Duodenal mucosa (tissue), 2 donors: Measurements from ENCODE around the gene TMOD4.
A peak's percentile ranks its signal among the peaks of the same experiment; 100 is the strongest.

ENCODE experiments used
- H3K27ac ChIP-seq: one replicate; pipeline ENCODE4 v1.7.0; 2013; ENCODE audit warnings: low read depth, low read length
- H3K27me3 ChIP-seq, 2 donors: one replicate each; pipeline ENCODE4 v1.7.0; 2013; ENCODE audit warnings: low read length in 2 of 2, control low read depth in 1 of 2; ENCODE audit not compliant: insufficient read depth in 2 of 2, control insufficient read depth in 1 of 2
- H3K36me3 ChIP-seq, 2 donors: one replicate each; pipeline ENCODE4 v1.7.0; 2013; ENCODE audit warnings: low read length in 2 of 2, control low read depth in 1 of 2; ENCODE audit not compliant: insufficient read depth in 2 of 2, control insufficient read depth in 1 of 2
- H3K4me1 ChIP-seq, 2 donors: one replicate each; pipeline ENCODE4 v1.7.0; 2013; ENCODE audit warnings: low read length in 2 of 2, control low read depth in 1 of 2; ENCODE audit not compliant: insufficient read depth in 2 of 2, control insufficient read depth in 1 of 2
- H3K4me3 ChIP-seq, 2 donors: one replicate each; pipeline ENCODE4 v1.7.0; 2013; ENCODE audit warnings: low read length in 2 of 2, low read depth in 1 of 2
- H3K9ac ChIP-seq, 2 donors: one replicate each; pipeline ENCODE4 v1.7.0; 2013; ENCODE audit warnings: low read length in 2 of 2, low read depth in 1 of 2
- H3K9me3 ChIP-seq, 2 donors: one replicate each; pipeline ENCODE4 v1.7.0; 2013; ENCODE audit warnings: low read length in 2 of 2, control low read depth in 1 of 2; ENCODE audit not compliant: control insufficient read depth in 1 of 2

TMOD4 gene

DNA sequence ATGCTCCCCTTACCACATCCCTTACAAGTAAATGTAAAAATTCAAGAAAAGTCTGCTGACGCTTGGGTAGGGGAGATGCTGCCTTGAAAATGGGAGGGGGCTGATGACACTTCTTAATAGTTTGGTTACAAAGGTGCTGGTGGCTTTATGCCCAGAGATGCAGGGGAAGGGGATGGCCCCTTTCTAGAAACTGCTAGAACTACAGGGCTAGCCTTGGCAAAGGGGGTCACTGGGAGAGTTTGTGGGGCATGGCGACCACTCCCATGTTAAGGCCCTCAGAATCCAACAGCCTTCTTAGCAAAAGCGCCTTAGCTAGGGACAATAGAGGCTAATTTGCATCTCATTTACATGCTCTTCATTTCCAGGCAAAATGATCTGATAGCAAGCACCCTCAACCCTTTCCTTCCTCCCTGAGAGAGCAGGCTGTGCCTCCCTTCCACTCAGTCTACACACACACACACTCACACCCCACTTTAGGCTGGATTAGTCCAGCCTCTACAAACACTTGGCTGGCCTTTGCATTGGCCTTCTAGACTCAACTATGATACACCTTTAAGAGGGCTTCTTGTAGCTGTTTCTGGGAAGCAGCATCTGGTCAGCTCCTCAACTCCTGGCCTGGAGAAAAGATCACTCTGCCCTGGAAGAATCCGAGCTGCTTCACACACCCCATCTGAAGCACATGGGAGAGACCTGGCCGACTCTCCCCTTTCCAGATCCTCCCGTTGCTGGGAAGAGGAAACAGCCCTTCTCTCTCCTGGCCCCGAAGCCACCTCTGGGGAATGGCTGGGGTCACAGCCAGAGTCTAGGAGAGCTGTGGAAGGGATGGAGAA is 31.1 kb downstream of the TMOD4 start:
- Histone ChIP-seq H3K36me3 (no peaks in the 10 kb centered on the region), H3K4me3 (peak overlapping the region; percentile 72 to 90), H3K4me1 (peaks cover 7 to 18% of the 10 kb centered on the region in 2 donors), H3K27ac (no peak overlapping the region), H3K9me3 (no peaks in the 10 kb centered on the region), H3K9ac (no peak overlapping the region), H3K27me3 (peaks cover 0 to 6% of the 10 kb centered on the region in 2 donors)

DNA sequence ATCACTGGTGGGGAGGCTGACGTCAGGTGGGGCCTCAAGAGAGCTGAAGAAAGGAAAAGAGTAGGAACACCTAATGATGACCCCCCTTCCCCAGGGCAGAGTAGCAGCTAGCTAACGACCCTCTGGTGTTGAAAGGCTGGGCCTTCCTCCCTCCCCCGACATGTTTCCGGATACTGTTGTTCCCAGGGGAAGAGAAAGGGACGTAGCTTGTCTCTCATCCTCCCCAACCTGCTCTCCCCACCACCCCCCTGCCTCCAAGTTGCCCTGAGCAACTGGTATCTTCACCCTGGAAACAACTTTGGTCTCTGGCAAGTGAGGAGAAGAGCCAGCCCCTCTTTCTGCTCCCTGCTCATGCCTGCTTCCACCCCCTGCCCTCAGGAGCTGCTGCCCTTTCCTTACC is 31.8 kb downstream of the TMOD4 start:
- H3K4me3 ChIP-seq: no peak overlapping the region
- peaks cover 0 to 6% of the 10 kb centered on the region in 2 donors for H3K27me3 ChIP-seq
- no peaks in the 10 kb centered on the region for H3K9me3 ChIP-seq
- no peak overlapping the region for H3K9ac ChIP-seq
- H3K27ac ChIP-seq: no peak overlapping the region
- H3K4me1 ChIP-seq: peaks cover 7 to 18% of the 10 kb centered on the region in 2 donors
- no peaks in the 10 kb centered on the region for H3K36me3 ChIP-seq

DNA sequence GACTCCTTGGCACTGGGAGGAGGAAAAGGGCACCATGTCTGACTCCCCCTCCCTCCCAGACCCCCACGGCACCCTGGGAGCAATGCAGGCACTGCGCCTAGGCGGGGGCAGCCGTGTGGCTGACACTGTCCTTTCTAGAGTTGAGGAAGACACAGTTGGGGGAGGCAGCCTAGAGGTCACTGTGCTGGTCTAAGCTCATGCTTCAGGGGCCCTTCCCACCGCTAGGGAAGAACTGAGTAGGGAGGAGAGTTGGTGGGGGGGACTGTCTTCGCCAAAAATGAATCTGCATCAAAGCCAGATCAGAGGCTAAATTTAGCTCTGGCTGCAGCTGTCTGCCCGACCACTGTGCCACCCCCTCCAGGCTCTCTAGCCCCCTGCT is 32.7 kb downstream of the TMOD4 start:
- H3K27me3 ChIP-seq: peaks cover 0 to 6% of the 10 kb centered on the region in 2 donors
- H3K4me1 ChIP-seq: peaks cover 7 to 18% of the 10 kb centered on the region in 2 donors
- H3K27ac ChIP-seq: no peak overlapping the region
- H3K9ac ChIP-seq: no peak overlapping the region
- no peak overlapping the region for H3K4me3 ChIP-seq
- peaks cover 0 to 2% of the 10 kb centered on the region in 2 donors for H3K36me3 ChIP-seq
- H3K9me3 ChIP-seq: no peaks in the 10 kb centered on the region

DNA sequence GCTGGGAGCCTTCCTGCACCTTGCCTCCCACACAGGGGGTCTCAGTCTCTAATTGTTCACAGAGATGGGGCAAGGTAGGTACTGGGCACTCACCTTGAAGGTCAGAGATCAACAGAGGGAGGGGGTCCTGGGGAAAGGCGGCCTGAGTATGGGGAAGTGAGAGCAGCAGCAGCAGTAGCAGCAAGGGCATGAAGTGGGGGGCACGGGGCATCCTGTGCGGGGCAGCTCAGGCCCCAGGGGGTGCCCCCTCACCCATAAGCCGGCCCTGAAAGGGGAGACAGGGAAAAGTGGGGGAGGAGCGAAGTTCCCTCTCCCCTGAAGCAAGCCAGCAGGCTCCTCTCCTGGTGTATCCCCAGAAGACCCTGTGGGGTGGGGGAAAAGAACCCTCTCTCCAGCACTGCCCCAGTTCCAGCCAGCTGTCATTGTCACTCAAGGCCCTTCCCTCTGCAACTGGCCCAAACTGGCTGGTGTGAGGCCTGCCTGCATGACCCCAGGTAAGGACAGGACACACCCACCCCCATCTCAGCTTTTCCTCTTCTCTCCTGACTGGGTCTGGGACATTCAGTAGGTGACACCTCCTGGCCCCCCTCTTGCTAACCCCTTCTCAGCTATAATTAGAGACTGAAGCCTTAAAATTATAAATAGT is 33.2 kb downstream of the TMOD4 start:
- no peak overlapping the region for H3K9ac ChIP-seq
- peaks cover 7 to 18% of the 10 kb centered on the region in 2 donors for H3K4me1 ChIP-seq
- H3K9me3 ChIP-seq: no peaks in the 10 kb centered on the region
- peaks cover 0 to 6% of the 10 kb centered on the region in 2 donors for H3K27me3 ChIP-seq
- no peak overlapping the region for H3K4me3 ChIP-seq
- H3K36me3 ChIP-seq: peaks cover 0 to 5% of the 10 kb centered on the region in 2 donors
- H3K27ac ChIP-seq: no peak overlapping the region

DNA sequence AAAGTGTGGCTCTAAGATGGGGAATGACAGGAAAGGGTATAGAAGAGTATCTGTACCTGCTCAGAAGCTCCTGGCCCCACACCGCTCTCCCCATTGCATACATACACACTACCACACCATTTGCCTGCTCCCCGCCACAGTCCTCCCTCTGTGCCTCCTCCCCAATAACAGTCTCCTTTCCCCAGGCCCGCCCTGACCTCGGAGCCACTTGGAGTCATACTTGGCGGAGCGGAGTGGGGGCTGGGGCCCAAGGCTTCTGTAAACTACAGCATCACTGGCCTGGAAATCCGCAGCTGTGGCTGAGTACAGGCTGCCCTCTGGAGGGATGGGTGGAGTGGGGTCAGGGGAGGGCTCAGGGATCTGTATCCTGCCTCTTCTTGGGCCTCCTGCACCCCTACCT is 38.0 kb downstream of the TMOD4 start:
- Histone ChIP-seq H3K9me3 (no peaks in the 10 kb centered on the region), H3K27me3 (no peaks in the 10 kb centered on the region), H3K4me1 (no peaks in the 10 kb centered on the region), H3K36me3 (peaks cover 0 to 11% of the 10 kb centered on the region in 2 donors), H3K9ac (no peak overlapping the region), H3K27ac (no peak overlapping the region), H3K4me3 (no peak overlapping the region)

DNA sequence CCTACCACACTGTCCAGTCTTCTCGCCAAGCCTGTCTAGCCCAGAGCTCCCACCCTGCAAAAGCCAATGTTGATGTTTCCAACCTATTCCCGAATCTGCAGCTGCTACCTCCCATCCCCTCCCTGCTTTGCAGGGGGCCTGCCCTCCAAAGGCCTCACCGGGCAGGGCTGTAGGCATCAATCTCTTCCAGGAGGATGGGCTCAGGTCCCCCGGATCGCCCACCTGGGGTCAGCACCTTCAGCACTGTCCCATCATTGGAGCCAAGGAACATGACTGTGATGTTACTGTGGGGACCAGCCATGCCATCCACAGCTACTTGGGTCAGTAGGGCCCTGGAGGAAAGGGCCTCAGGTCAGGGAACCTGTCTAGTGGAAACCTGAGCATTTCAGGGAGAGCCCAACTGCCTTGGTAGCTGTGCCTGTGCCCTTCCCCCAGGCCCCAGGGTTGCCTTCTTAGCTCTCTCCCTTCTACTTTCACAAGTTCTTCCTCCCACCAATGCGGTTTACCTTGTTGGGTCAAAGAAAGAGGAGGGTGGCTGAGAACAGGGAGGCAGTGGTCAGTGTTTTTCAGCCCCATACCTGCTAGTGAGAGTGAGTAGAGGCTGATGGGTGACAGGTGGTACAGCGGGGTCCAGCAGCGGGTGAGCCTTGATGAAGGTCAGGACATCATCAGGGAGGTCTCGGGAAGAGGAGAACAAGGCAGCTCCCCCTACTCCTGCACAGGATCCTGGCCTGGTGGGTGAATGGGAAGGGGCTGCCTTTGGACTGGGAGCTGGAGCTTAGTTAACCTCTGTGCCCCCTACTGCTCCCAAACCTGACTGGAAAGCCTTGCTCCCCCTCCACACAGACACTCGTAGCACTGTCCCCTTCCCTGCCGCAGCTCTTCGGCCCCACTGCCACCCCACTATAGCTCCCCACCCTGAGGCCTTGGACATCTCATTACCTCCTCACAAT is 40.1 kb downstream of the TMOD4 start:
- Histone ChIP-seq H3K9me3 (no peaks in the 10 kb centered on the region), H3K27me3 (no peaks in the 10 kb centered on the region), H3K36me3 (peaks cover 0 to 11% of the 10 kb centered on the region in 2 donors), H3K9ac (no peak overlapping the region), H3K4me1 (peaks cover 5 to 14% of the 10 kb centered on the region in 2 donors), H3K4me3 (no peak overlapping the region), H3K27ac (no peak overlapping the region)

DNA sequence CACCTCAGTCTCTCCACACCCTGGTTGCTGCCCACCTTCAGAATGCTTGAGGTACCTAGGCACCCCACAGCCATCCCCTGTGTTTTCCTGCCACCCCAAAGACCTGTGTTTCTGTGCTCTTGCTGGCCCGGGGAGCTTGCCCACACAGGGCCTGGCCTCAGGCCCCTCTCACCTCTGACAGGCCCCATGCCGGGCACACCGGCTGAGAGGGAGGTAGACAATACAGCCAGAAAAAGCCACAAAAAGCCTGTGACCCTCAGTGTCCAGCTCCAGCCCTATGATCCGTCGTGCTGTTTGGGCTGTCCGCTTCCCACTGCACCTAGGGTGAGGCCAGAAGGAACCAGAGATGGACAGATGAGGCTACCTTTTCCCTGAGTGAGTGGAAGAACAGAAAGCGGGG is 40.8 kb downstream of the TMOD4 start:
- Histone ChIP-seq H3K27me3 (no peaks in the 10 kb centered on the region), H3K9ac (no peak overlapping the region), H3K4me1 (peaks cover 7 to 14% of the 10 kb centered on the region in 2 donors), H3K4me3 (no peak overlapping the region), H3K36me3 (peaks cover 0 to 11% of the 10 kb centered on the region in 2 donors), H3K27ac (no peak overlapping the region), H3K9me3 (no peaks in the 10 kb centered on the region)

DNA sequence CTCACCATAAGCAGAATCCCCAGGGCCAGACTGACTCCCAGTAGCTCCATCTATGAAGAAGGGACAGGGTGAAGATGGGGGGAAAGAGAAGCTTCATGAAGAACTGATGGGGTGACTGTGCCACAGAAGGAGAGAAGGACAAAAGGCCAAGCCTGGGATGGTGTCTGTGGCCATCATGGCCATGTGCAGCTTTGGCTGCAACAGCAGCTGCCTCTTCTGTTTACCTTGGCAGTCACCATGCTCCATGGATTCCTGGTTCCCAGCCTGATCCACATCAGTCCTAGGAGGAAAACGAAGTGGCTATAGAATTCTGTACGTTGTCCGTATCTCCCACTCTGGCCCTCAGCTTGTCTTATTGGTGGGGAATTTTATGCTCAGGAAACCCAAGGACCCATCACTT is 41.4 kb downstream of the TMOD4 start:
- Histone ChIP-seq H3K9me3 (no peaks in the 10 kb centered on the region), H3K27me3 (no peaks in the 10 kb centered on the region), H3K9ac (no peak overlapping the region), H3K4me3 (no peak overlapping the region), H3K4me1 (peaks cover 7 to 14% of the 10 kb centered on the region in 2 donors), H3K27ac (no peak overlapping the region), H3K36me3 (peaks cover 0 to 11% of the 10 kb centered on the region in 2 donors)

DNA sequence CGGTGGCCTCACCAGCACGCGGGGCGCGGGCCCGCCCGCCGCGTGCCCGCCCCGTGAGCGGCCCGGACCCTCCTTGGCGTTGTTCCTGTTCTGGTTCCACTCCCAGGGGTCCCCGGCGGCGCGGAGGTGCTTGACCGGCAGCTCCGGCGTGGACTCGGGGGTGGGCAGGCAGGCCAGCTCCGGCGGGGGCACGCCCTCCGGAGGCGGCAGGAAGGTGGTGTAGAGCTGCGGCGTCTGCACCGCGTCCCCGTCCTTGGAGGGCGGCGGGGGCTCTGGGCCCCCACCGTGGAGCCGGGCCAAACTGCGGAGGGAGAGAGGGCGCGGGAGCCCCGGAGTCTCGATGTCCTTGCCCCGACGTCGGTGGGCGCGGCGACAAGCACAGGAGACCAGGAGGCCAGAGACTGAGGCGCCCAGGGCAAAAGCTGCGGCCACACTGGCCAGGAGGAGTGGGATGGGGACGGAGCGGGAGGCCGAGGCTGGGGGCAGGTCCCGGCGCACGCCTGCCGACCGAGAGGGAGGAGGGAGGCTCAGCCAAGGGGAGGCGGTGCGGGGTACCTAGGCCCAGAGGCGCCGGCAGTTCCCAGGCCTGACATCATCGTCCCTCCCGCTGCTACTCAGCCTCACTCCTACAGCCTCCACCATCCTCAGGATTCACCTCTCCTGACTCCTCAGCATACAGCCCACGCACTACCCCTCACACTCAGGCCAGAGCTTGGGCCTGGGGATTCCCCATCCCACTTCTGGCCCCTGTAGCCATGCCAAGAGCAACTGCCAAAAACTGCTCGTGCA is 42.6 kb downstream of the TMOD4 start:
- Histone ChIP-seq H3K36me3 (peaks cover 0 to 11% of the 10 kb centered on the region in 2 donors), H3K27me3 (no peaks in the 10 kb centered on the region), H3K4me3 (no peak overlapping the region), H3K9me3 (no peaks in the 10 kb centered on the region), H3K9ac (no peak overlapping the region), H3K27ac (no peak overlapping the region), H3K4me1 (peaks cover 7 to 14% of the 10 kb centered on the region in 2 donors)
